B cell (primary cell): ENCODE measurements around the gene LGALS3.

Experiments used
- EZH2 ChIP-seq: IDR thresholded peaks from 2 replicates; pipeline ENCODE4 v1.6.1; 2012; ENCODE audit warnings: borderline replicate concordance, low read depth, mild to moderate bottlenecking, moderate library complexity, low read length; ENCODE audit not compliant: insufficient read depth, poor library complexity, severe bottlenecking
- TF ChIP-seq, protein P1 (sequence below): fragments of 200-600 bp; IDR thresholded peaks from one replicate; pipeline ENCODE4 v1.8.0; 2022; ENCODE audit warnings: antibody characterized with exemption, mild to moderate bottlenecking

DNA sequence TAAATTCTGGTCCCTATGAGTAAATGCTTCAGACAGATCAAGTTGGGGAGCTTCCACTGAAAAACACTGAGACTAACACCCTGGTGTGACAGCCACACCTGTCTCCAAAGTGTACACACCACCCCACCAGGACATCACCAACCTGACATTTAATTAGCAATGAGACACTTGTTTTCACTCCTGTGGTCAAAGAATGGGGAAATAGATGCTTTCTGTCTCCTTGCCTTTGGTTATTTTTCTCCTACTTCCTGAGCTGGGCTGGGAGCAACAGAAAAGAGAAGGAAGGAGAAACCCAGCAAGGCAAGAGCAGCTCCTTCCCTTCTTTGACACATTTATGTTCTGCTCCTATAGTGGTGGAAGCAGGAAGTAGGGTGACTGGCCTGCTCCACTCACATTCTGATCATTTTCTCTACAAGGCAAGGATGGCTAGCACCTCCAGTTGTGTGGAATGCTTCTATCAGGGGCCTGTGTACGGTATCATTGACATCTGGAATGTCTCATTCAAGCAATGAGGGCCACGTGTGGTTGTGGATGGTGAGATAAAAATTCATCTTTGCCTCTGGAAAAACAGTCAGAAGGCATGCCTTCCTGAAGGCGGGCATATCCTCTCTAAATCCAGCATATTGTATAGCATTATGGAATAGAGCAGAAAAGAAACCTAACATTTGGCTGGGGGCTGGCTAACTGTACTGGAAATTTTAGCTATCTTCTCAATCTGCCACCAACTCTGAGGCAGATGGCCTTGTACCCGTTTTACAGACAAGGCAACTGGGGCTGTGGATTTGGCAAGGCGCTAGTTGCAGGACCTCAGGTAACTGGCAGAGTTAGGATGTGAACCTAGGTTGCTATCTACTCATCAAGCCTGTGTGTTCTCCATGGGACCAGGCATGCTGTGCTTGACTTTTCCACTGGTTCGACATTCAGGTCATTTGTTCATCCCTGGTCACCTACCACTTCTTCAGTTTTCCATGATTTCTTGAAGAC, 24.8 kb upstream of the LGALS3 start:
- TF ChIP-seq, protein P1, sequence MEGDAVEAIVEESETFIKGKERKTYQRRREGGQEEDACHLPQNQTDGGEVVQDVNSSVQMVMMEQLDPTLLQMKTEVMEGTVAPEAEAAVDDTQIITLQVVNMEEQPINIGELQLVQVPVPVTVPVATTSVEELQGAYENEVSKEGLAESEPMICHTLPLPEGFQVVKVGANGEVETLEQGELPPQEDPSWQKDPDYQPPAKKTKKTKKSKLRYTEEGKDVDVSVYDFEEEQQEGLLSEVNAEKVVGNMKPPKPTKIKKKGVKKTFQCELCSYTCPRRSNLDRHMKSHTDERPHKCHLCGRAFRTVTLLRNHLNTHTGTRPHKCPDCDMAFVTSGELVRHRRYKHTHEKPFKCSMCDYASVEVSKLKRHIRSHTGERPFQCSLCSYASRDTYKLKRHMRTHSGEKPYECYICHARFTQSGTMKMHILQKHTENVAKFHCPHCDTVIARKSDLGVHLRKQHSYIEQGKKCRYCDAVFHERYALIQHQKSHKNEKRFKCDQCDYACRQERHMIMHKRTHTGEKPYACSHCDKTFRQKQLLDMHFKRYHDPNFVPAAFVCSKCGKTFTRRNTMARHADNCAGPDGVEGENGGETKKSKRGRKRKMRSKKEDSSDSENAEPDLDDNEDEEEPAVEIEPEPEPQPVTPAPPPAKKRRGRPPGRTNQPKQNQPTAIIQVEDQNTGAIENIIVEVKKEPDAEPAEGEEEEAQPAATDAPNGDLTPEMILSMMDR: no peak
- TF ChIP-seq EZH2: no peak
